Hepatocyte (in vitro differentiated cells): Measurements from ENCODE around the gene BCAS4.

ENCODE experiments used
- EZH2 ChIP-seq: fragments of 200-600 bp; sonication (generic); IDR thresholded peaks from 2 replicates; pipeline ENCODE4 v1.6.1; 2016; ENCODE audit warnings: antibody characterized with exemption, mild to moderate bottlenecking, borderline replicate concordance
- TF ChIP-seq, protein P1 (sequence below): fragments of 200-600 bp; sonication (generic); IDR thresholded peaks from 2 replicates; pipeline ENCODE4 v1.5.1; 2016; ENCODE audit warnings: antibody characterized with exemption, mild to moderate bottlenecking; ENCODE audit not compliant: poor library complexity

DNA sequence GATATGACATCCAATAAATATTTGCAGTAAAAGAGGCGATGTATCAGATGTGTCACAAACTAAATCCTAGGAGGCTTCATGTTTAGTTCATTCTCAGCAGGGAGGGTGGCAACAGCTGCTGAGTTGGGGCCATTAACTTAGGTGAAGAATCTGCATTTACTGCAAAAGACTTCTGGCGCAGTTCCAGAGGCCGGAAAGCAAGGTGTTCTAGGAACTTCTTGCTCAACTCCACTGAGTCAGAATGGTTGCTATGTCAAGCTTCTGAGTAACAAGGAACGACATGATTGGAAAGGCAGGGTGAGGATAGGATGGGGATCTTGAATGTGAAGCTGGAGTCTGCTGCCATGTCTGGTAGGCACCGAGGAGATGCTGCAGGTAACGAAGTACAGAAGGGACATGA lies 124.7 kb downstream of the BCAS4 start:
- no peak for TF ChIP-seq EZH2
- TF ChIP-seq, protein P1, sequence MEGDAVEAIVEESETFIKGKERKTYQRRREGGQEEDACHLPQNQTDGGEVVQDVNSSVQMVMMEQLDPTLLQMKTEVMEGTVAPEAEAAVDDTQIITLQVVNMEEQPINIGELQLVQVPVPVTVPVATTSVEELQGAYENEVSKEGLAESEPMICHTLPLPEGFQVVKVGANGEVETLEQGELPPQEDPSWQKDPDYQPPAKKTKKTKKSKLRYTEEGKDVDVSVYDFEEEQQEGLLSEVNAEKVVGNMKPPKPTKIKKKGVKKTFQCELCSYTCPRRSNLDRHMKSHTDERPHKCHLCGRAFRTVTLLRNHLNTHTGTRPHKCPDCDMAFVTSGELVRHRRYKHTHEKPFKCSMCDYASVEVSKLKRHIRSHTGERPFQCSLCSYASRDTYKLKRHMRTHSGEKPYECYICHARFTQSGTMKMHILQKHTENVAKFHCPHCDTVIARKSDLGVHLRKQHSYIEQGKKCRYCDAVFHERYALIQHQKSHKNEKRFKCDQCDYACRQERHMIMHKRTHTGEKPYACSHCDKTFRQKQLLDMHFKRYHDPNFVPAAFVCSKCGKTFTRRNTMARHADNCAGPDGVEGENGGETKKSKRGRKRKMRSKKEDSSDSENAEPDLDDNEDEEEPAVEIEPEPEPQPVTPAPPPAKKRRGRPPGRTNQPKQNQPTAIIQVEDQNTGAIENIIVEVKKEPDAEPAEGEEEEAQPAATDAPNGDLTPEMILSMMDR: no peak
